Loucy (cell line): ENCODE data around the gene CALN1.

ENCODE experiments used
- H2AFZ ChIP-seq: fragments of 200-600 bp; sonication (generic); 2 replicates; pipeline ENCODE4 v1.6.0; 2016; ENCODE audit warnings: antibody characterized with exemption, mild to moderate bottlenecking, low read length, moderate library complexity
- H3F3A ChIP-seq: fragments of 200-600 bp; 2 replicates; pipeline ENCODE4 v1.6.0; 2016; ENCODE audit warnings: antibody characterized with exemption, low read depth, mild to moderate bottlenecking
- H3K27me3 ChIP-seq: fragments of 200-600 bp; sonication (generic); 2 replicates; pipeline ENCODE4 v1.6.1; 2014; ENCODE audit warnings: low read length, mild to moderate bottlenecking; ENCODE audit not compliant: insufficient read depth, poor library complexity, severe bottlenecking
- H3K36me3 ChIP-seq: fragments of 200-600 bp; sonication (generic); 2 replicates; pipeline ENCODE4 v1.6.1; 2016; ENCODE audit warnings: low read length; ENCODE audit not compliant: insufficient read depth
- H3K4me1 ChIP-seq: fragments of 200-600 bp; sonication (generic); 2 replicates; pipeline ENCODE4 v1.5.1; 2014; ENCODE audit warnings: low read length, mild to moderate bottlenecking; ENCODE audit not compliant: insufficient read depth, poor library complexity, severe bottlenecking
- H3K4me2 ChIP-seq: fragments of 200-600 bp; sonication (generic); 2 replicates; pipeline ENCODE4 v1.6.0; 2014; ENCODE audit warnings: antibody characterized with exemption, low read length, low read depth, mild to moderate bottlenecking; ENCODE audit not compliant: poor library complexity, severe bottlenecking
- H3K4me3 ChIP-seq: fragments of 200-600 bp; sonication (generic); 2 replicates; pipeline ENCODE4 v1.5.1; 2014; ENCODE audit warnings: low read length, mild to moderate bottlenecking, mixed read lengths; ENCODE audit not compliant: poor library complexity, severe bottlenecking
- H3K79me2 ChIP-seq: fragments of 200-600 bp; sonication (generic); 2 replicates; pipeline ENCODE4 v1.6.1; 2014; ENCODE audit warnings: low read length; ENCODE audit not compliant: insufficient read depth
- H3K9ac ChIP-seq: fragments of 200-600 bp; sonication (generic); 2 replicates; pipeline ENCODE4 v1.6.0; 2014; ENCODE audit warnings: mild to moderate bottlenecking, low read depth, low read length, moderate library complexity; ENCODE audit not compliant: poor library complexity, severe bottlenecking
- H3K9me2 ChIP-seq: fragments of 200-600 bp; sonication (generic); replicated peaks from 2 replicates; pipeline ENCODE4 v1.6.1; 2016; ENCODE audit warnings: low read depth, low read length, mixed read lengths
- H3K9me3 ChIP-seq: fragments of 200-600 bp; sonication (generic); 2 replicates; pipeline ENCODE4 v1.6.1; 2014; ENCODE audit warnings: mild to moderate bottlenecking, antibody characterized with exemption, low read length, low read depth; ENCODE audit not compliant: insufficient read depth
- H4K20me1 ChIP-seq: fragments of 200-600 bp; sonication (generic); 2 replicates; pipeline ENCODE4 v1.6.0; 2014; ENCODE audit warnings: antibody characterized with exemption, low read length, mild to moderate bottlenecking; ENCODE audit not compliant: insufficient read depth, poor library complexity, severe bottlenecking
- CTCF ChIP-seq: fragments of 200-600 bp; sonication (generic); conservative IDR thresholded peaks from 2 replicates; pipeline ENCODE4 v1.5.1; 2014; ENCODE audit warnings: mild to moderate bottlenecking, antibody characterized with exemption, low read length
- EZH2phosphoT487 ChIP-seq: fragments of 200-600 bp; IDR thresholded peaks from 2 replicates; pipeline ENCODE4 v1.6.1; 2018; ENCODE audit warnings: antibody characterized with exemption, mild to moderate bottlenecking, moderate library complexity, borderline replicate concordance

CALN1 gene

DNA sequence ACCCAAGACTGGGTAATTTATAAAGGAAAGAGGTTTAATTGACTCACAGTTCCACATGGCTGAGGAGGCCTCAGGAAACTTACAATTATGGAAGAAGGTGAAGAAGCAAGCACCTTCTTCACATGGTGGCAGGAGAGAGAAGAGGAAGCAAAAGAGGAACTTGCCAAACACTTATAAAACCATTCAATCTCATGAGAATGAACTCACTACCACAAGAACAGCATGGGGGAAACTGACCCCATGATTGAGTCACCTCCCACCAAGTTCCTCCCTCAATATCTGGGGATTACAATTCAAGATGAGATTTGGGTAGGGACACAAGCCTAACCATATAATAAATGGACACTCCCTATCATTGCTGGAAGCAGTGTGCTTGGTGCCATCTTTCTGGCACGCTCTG, 506.3 kb downstream of the CALN1 start:
- no peak for TF ChIP-seq CTCF
- no peak for TF ChIP-seq EZH2phosphoT487
- H3K4me2 ChIP-seq, result no peak overlapping the region
- peaks cover 4% of the 10 kb centered on the region for H3K4me1 ChIP-seq
- no peaks in the 10 kb centered on the region; the same call in 1 of the 2 replicates for H3F3A ChIP-seq
- H3K79me2 ChIP-seq, result no peaks in the 10 kb centered on the region
- H3K27me3 ChIP-seq, result no peaks in the 10 kb centered on the region
- no peaks in the 10 kb centered on the region for H4K20me1 ChIP-seq
- H2AFZ ChIP-seq, result no peak overlapping the region
- no peak overlapping the region for H3K4me3 ChIP-seq
- peaks cover 10% of the 10 kb centered on the region; the same call in 1 of the 2 replicates for H3K9me3 ChIP-seq
- no peaks in the 10 kb centered on the region for H3K9me2 ChIP-seq
- H3K36me3 ChIP-seq, result no peaks in the 10 kb centered on the region
- H3K9ac ChIP-seq, result no peak overlapping the region

DNA sequence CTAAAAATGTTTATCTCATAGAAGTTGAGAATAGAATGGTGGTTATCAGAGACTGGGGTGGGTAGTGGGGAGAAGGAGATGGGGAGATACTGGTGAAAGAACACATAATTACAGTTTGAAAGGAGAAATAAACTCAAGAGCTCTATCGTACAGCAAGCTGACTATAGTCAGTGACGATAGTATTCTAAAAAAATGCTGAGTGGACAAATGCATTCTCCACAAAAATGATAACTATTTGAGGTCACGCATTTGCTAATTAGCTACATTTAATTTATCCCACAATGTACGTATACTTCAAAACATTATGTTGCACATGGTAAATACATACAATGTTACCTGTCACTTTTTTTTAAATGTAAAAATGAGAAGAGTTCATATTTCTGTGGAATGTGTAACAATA, 507.7 kb downstream of the CALN1 start:
- no peak overlapping the region for H3K4me2 ChIP-seq
- H3K4me3 ChIP-seq, result no peak overlapping the region
- no peak overlapping the region for H2AFZ ChIP-seq
- H4K20me1 ChIP-seq, result no peaks in the 10 kb centered on the region
- H3F3A ChIP-seq, result no peaks in the 10 kb centered on the region; the same call in 1 of the 2 replicates
- H3K36me3 ChIP-seq, result no peaks in the 10 kb centered on the region
- H3K9me2 ChIP-seq, result no peaks in the 10 kb centered on the region
- peaks cover 13% of the 10 kb centered on the region for H3K4me1 ChIP-seq
- H3K27me3 ChIP-seq, result no peaks in the 10 kb centered on the region
- H3K9ac ChIP-seq, result no peak overlapping the region
- H3K9me3 ChIP-seq, result peaks cover 10% of the 10 kb centered on the region; the same call in 1 of the 2 replicates
- no peak for TF ChIP-seq CTCF
- TF ChIP-seq EZH2phosphoT487, result no peak
- no peaks in the 10 kb centered on the region for H3K79me2 ChIP-seq

- TF ChIP-seq EZH2phosphoT487 (no peak), CTCF (no peak)
- peaks cover 38% of the 10 kb centered on the region for H3K4me1 ChIP-seq
- peaks cover 7% of the 10 kb centered on the region for H3F3A ChIP-seq
- H3K9me3 ChIP-seq, result peaks cover 11% of the 10 kb centered on the region; the same call in 1 of the 2 replicates
- peak overlapping the region; percentile 43 for H3K9ac ChIP-seq
- H3K79me2 ChIP-seq, result no peaks in the 10 kb centered on the region
- H4K20me1 ChIP-seq, result no peaks in the 10 kb centered on the region
- peak overlapping the region; percentile 1 for H3K4me3 ChIP-seq
- no peaks in the 10 kb centered on the region for H3K36me3 ChIP-seq
- peak overlapping the region; percentile 32 for H3K4me2 ChIP-seq
- H3K27me3 ChIP-seq, result no peaks in the 10 kb centered on the region
- no peak overlapping the region for H2AFZ ChIP-seq
- no peaks in the 10 kb centered on the region for H3K9me2 ChIP-seq
These were observed 511.6 kb downstream of the CALN1 start for GRCh38 chr7:71900556-71900955.
